ENCODE data around the gene KRT78. TPM values are rescaled to one million over a fixed set of nuclear protein-coding genes. Genes with fewer than 3 reads are reported as not detected.

The KRT78 gene
- total RNA-seq, 2 experiments from 2014 or later, result not detected

GRCh38 chr12:52826611-52827498 is 21.9 kb downstream of the KRT78 start:
- no peak overlapping the region for H3K27ac Mint-ChIP-seq
- H3K27me3 Mint-ChIP-seq (ENCODE audit: low read depth), result no peaks in the 10 kb centered on the region
- H3K9me3 Mint-ChIP-seq, result no peaks in the 10 kb centered on the region
- intact Hi-C loops (cut with micrococcal nuclease), result no loop called here
- no peak overlapping the region for H3K4me3 Mint-ChIP-seq
- H3K36me3 Mint-ChIP-seq (ENCODE audit: low read depth), result no peaks in the 10 kb centered on the region
- DNase-seq, result no peak
- H3K4me1 Mint-ChIP-seq (ENCODE audit: low read depth), result peaks cover 7% of the 10 kb centered on the region
- CTCF ChIA-PET, result interaction anchor here (0.7 kb wide), 1 partner anchor 240 kb away, joined by 3 read pairs; no protein-coding TSS in a partner anchor

GRCh38 chr12:52825961-52826360 is 22.8 kb downstream of the KRT78 start:
- CTCF ChIA-PET, result interaction anchor here (0.7 kb wide), 1 partner anchor 241 kb away, joined by 3 read pairs; no protein-coding TSS in a partner anchor
- Mint-ChIP-seq H3K4me1 (ENCODE audit: low read depth) (peaks cover 7% of the 10 kb centered on the region), H3K27ac (no peak overlapping the region), H3K9me3 (no peaks in the 10 kb centered on the region), H3K27me3 (ENCODE audit: low read depth) (no peaks in the 10 kb centered on the region), H3K36me3 (ENCODE audit: low read depth) (no peaks in the 10 kb centered on the region), H3K4me3 (no peak overlapping the region)
- intact Hi-C loops (cut with micrococcal nuclease), result no loop called here
- no peak for DNase-seq

- Mint-ChIP-seq H3K9me3 (no peaks in the 10 kb centered on the region), H3K36me3 (ENCODE audit: low read depth) (no peaks in the 10 kb centered on the region), H3K27ac (no peak overlapping the region), H3K4me1 (ENCODE audit: low read depth) (peaks cover 7% of the 10 kb centered on the region), H3K27me3 (ENCODE audit: low read depth) (no peaks in the 10 kb centered on the region), H3K4me3 (no peak overlapping the region)
- intact Hi-C loops (cut with micrococcal nuclease), result no loop called here
- no peak for DNase-seq
- CTCF ChIA-PET, result interaction anchor here (0.8 kb wide), 1 partner anchor 242 kb away, joined by 3 read pairs; no protein-coding TSS in a partner anchor
Measured at GRCh38 chr12:52824741-52825410, 23.9 kb downstream of the KRT78 start.

GRCh38 chr12:52823761-52824450 is 24.9 kb downstream of the KRT78 start:
- Mint-ChIP-seq H3K4me1 (ENCODE audit: low read depth) (peaks cover 3% of the 10 kb centered on the region), H3K27ac (no peak overlapping the region)

GRCh38 chr12:52822771-52823510 is 25.9 kb downstream of the KRT78 start:
- H3K4me1 Mint-ChIP-seq (ENCODE audit: low read depth), result peaks cover 2% of the 10 kb centered on the region
- DNase-seq, result no peak
- no peaks in the 10 kb centered on the region for H3K9me3 Mint-ChIP-seq
- CTCF ChIA-PET, result interaction anchor here (1.1 kb wide), 1 partner anchor 57 kb away, joined by 5 read pairs; no protein-coding TSS in a partner anchor
- H3K4me3 Mint-ChIP-seq, result no peak overlapping the region
- H3K36me3 Mint-ChIP-seq (ENCODE audit: low read depth), result no peaks in the 10 kb centered on the region
- H3K27me3 Mint-ChIP-seq (ENCODE audit: low read depth), result no peaks in the 10 kb centered on the region
- intact Hi-C loops (cut with micrococcal nuclease), result no loop called here
- no peak overlapping the region for H3K27ac Mint-ChIP-seq

More at GRCh38 chr12:52823761-52824450, 24.9 kb downstream of the KRT78 start:
- intact Hi-C loops (cut with micrococcal nuclease), result no loop called here
- CTCF ChIA-PET, result interaction anchor here (0.8 kb wide), 1 partner anchor 241 kb away, joined by 3 read pairs; no protein-coding TSS in a partner anchor
- no peak for DNase-seq
- no peak overlapping the region for H3K4me3 Mint-ChIP-seq
- no peaks in the 10 kb centered on the region for H3K36me3 Mint-ChIP-seq (ENCODE audit: low read depth)
- H3K9me3 Mint-ChIP-seq, result no peaks in the 10 kb centered on the region
- no peaks in the 10 kb centered on the region for H3K27me3 Mint-ChIP-seq (ENCODE audit: low read depth)

GRCh38 chr12:52821826-52822660 is 26.8 kb downstream of the KRT78 start:
- H3K9me3 Mint-ChIP-seq, result no peaks in the 10 kb centered on the region
- H3K27ac Mint-ChIP-seq, result no peak overlapping the region
- CTCF ChIA-PET, result interaction anchor here (1.1 kb wide), 1 partner anchor 58 kb away, joined by 5 read pairs; no protein-coding TSS in a partner anchor
- DNase-seq, result no peak
- H3K4me3 Mint-ChIP-seq, result no peak overlapping the region
- intact Hi-C loops (cut with micrococcal nuclease), result no loop called here
- peaks cover 10% of the 10 kb centered on the region for H3K4me1 Mint-ChIP-seq (ENCODE audit: low read depth)
- H3K27me3 Mint-ChIP-seq (ENCODE audit: low read depth), result no peaks in the 10 kb centered on the region
- H3K36me3 Mint-ChIP-seq (ENCODE audit: low read depth), result no peaks in the 10 kb centered on the region

- Mint-ChIP-seq H3K27me3 (ENCODE audit: low read depth) (no peaks in the 10 kb centered on the region), H3K36me3 (ENCODE audit: low read depth) (no peaks in the 10 kb centered on the region), H3K4me1 (ENCODE audit: low read depth) (peaks cover 10% of the 10 kb centered on the region), H3K9me3 (no peaks in the 10 kb centered on the region), H3K4me3 (no peak overlapping the region), H3K27ac (no peak overlapping the region)
- DNase-seq, result no peak
- CTCF ChIA-PET, result interaction anchor here (1.4 kb wide), 1 partner anchor 238 kb away, joined by 3 read pairs; no protein-coding TSS in a partner anchor
- intact Hi-C loops (cut with micrococcal nuclease), result no loop called here
Measured at GRCh38 chr12:52821071-52821730, 27.6 kb downstream of the KRT78 start.

GRCh38 chr12:52820521-52820920 is 28.3 kb downstream of the KRT78 start:
- H3K27ac Mint-ChIP-seq, result no peak overlapping the region
- intact Hi-C loops (cut with micrococcal nuclease), result no loop called here
- no peaks in the 10 kb centered on the region for H3K36me3 Mint-ChIP-seq (ENCODE audit: low read depth)
- H3K9me3 Mint-ChIP-seq, result no peaks in the 10 kb centered on the region
- no peak for DNase-seq
- peaks cover 10% of the 10 kb centered on the region for H3K4me1 Mint-ChIP-seq (ENCODE audit: low read depth)
- no peaks in the 10 kb centered on the region for H3K27me3 Mint-ChIP-seq (ENCODE audit: low read depth)
- CTCF ChIA-PET, result interaction anchor here (1.4 kb wide), 1 partner anchor 237 kb away, joined by 3 read pairs; no protein-coding TSS in a partner anchor
- H3K4me3 Mint-ChIP-seq, result no peak overlapping the region

GRCh38 chr12:52819731-52820510 is 28.9 kb downstream of the KRT78 start:
- peaks cover 10% of the 10 kb centered on the region for H3K4me1 Mint-ChIP-seq (ENCODE audit: low read depth)
- H3K36me3 Mint-ChIP-seq (ENCODE audit: low read depth), result no peaks in the 10 kb centered on the region
- intact Hi-C loops (cut with micrococcal nuclease), result no loop called here
- CTCF ChIA-PET, result interaction anchor here (0.6 to 1.4 kb wide), 3 partner anchors 62 to 598 kb away, joined by 3 read pairs; no protein-coding TSS in a partner anchor
- no peak overlapping the region for H3K27ac Mint-ChIP-seq
- no peaks in the 10 kb centered on the region for H3K27me3 Mint-ChIP-seq (ENCODE audit: low read depth)
- DNase-seq, result no peak
- H3K9me3 Mint-ChIP-seq, result no peaks in the 10 kb centered on the region
- no peak overlapping the region for H3K4me3 Mint-ChIP-seq

GRCh38 chr12:52818887-52819420 is 29.8 kb downstream of the KRT78 start:
- Mint-ChIP-seq H3K27me3 (ENCODE audit: low read depth) (no peaks in the 10 kb centered on the region), H3K36me3 (ENCODE audit: low read depth) (no peaks in the 10 kb centered on the region), H3K27ac (no peak overlapping the region), H3K4me1 (ENCODE audit: low read depth) (peaks cover 10% of the 10 kb centered on the region), H3K4me3 (no peak overlapping the region), H3K9me3 (no peaks in the 10 kb centered on the region)
- no peak for DNase-seq
- CTCF ChIA-PET, result no interaction called here
- intact Hi-C loops (cut with micrococcal nuclease), result no loop called here

Data from activated naive CD4-positive, alpha-beta T cell treated with anti-CD3 and anti-CD28 coated beads for 36 hours (primary cell).